ENCODE data around the gene DOCK8.
"Not testable (repeated sequence)": the region's sequence is repeated elsewhere in the genome, so short reads cannot be mapped to it uniquely, and the experiment has no call there.

Gene DOCK8

GRCh38 chr9:214648-215493, at the start of gene DOCK8:
TSS of gene DOCK8 (plus strand) at chr9:214865. CDS start at chr9:214977, 112 bp downstream.
- peak; percentile 71 for DNase-seq

- DNase-seq, result not testable (repeated sequence)
Measured at GRCh38 chr9:169757-170156, 44.9 kb upstream of the DOCK8 start.

GRCh38 chr9:178140-178825, 36.4 kb upstream of the DOCK8 start:
- peak; percentile 33 for DNase-seq

DNA sequence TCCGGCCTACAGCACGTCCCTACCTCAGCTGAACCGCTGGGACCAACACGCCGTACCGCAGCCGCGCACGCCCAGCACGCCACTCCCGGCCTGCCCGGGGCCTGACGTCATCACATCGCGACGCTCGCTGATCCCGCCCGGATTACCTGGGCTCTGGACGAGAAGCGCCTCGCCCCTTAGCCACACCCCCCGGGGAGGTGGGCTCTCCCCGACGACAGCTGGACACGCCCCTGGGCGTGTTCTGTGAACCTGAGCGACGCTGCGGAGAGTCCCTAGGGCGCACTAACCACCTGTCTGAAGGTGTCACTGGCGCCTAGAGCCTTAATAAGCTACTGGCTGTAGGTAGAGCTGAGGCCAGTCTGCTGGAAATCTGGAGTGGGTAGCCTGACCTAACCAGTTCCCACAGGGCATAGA, 35.7 kb upstream of the DOCK8 start, which contains the start of gene ZNG1A:
ZNG1A (minus strand) TSS at position 87 of the 414 bp plus-strand sequence. CDS start 87 bp downstream, outside the sequence.
- DNase-seq, result peak; percentile 89

DNA sequence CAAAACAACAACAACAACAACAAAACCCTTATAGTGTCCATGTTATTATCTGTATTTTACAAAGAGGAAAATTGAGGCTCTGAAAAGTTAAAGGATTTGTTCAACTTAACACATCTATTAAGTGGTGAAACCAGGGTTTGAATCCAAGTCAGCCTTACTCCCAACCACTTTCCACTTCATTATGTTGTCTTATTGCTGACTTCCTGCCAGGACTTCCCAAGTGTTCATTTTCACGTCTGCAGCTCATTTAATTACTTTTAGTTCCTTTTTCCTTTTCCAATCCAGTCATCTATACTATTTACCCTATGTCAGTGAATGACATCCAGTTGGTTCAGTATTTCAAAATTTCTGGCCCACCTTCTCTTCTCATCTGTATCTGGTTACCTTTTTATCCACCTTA, 15.1 kb upstream of the DOCK8 start:
- not testable (repeated sequence) for DNase-seq

GRCh38 chr9:206481-206880, 8.2 kb upstream of the DOCK8 start:
- DNase-seq, result no peak

DNA sequence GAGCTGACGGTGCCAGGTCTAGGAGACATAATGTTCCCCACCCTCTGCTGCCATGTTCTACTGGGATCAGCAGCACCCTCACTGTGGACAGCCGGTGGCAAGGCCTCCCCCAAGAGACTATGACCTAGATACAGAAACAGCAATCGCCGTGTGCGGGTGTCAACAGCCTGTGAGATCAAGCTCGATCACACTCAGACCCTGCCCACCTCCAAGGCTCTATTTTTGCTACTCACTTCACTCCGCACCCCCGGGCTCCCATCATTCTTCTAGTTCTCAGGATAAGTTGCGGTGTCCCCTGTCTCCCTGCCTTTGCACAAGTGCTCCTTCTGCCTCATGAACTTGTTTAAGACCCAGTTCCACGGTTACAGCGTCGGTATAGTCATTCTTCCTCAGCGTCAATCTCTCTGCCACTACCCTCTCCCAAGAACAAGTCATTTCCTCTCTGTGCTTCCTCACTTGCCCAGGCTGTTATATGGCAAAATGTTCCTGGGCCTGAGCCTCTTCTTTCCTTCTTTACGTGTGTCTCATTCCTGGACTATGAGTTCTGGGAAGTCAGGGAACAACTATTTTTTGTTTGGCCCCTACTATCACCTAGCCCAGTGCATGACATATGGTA, 5.4 kb upstream of the DOCK8 start:
- DNase-seq, result no peak

GRCh38 chr9:211036-211435, 3.6 kb upstream of the DOCK8 start:
- no peak for DNase-seq

GRCh38 chr9:211557-211956, 3.1 kb upstream of the DOCK8 start:
- DNase-seq, result no peak

DNA sequence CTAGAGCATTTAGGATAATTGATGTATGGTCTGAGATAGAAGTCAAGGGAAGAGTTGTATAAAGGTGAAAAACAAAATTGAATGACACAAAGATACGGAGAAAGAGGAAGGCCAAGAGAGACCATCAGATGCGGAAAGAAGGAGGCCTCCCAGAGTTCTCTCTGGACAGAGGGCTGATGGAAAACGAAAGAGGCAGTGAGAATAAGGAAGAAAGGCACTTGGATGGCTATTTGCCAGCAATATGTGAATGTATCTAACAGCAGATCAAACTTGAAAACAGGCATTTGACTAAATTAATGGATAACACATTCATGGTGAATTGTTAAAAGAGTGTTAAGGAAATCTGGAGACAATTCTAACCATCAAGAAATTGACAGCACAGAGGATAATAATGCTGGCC, 2.4 kb upstream of the DOCK8 start:
- DNase-seq, result no peak

DNA sequence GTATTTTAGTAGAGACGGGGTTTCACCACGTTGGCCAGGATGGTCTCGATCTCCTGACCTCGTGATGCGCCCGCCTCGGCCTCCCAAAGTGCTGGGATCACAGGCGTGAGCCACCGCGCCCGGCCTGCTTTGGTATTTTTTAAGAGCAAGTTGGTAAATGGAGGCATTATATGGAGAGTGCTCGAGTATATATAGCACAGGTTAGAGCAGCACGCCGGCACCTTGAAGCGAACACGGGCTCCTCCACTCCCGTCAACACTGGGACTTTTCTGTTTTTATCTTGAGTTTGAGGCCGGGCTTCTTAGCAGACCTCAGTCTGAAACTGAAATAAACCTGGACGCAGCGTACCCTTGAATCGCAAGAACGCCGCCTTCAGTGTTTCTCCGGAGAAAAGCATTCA, 764 bp upstream of the DOCK8 start:
- not testable (repeated sequence) for DNase-seq

DNA sequence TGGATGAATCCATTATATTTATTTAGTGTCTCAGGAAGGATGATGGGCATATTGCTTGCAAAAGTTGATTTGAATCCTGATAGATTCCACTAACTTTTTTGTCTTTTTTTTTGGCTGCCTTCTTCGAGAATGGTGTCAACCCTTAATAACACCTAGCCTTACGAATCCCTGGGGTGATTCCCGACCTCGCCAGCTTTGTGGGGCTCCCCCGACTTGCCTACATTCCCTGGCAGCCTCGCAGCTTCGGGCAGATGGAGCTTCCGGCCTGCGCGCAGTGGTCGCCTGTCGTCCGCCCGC, 366 bp upstream of the DOCK8 start:
- no peak for DNase-seq

GRCh38 chr9:215631-216155, 1.0 kb downstream of the DOCK8 start:
- DNase-seq, result no peak

DNA sequence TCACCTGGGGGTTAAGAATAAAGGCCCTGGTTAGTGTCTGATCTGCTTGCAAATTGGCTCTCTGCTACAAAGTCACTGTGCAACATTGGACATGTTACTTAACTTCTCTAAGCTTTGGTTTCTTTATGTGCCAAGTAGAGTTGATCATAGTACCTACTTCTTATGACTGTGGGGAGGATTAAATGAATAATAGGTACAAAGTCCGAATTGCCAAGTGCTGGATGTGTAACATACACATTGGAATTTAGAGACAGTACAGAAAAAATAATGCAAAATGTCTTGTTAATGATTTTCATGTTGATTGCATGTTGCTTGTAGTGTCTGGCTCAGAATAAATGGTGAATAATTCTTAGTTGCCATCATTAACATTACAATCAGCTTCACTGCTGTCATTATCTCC, 2.2 kb downstream of the DOCK8 start:
- DNase-seq, result no peak

DNA sequence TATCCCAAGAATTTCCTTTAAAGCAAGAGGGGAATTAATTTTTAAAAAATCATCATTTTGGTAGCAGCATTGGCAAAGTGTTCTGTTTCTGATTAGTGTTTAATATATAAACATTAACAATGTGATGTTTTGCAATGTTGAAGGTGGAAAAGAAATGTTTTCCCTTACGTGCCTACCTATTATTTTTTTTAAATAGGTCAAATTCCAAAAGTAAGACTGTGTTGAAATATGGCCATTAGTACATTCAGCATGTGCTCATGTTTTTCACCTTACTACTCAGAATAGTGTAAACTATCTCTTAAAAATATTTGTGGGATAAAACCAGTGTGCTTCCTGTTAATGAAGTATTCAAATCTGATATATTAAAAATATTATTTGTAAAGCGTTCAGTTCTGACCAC, 3.3 kb downstream of the DOCK8 start:
- no peak for DNase-seq

DNA sequence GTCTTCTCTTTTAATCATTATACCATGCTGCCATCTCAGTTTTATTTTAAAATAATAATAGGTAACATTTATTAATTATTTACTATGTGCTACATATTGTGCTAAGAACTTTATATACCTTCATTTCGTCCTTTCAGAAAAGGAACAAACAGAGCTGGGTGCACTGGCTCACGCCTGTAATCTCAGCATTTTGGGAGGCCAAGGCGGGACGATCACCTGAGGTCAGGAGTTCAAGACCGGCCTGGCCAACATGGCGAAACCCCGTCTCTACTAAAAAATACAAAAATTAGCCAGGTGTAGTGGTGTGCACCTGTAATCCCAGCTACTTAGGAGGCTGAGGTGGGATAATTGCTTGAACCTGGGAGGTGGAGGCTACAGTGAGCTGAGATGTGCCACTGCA, 4.4 kb downstream of the DOCK8 start:
- DNase-seq, result not testable (repeated sequence)

- no peak for DNase-seq
Measured at GRCh38 chr9:219670-220365, 5.2 kb downstream of the DOCK8 start.

DNA sequence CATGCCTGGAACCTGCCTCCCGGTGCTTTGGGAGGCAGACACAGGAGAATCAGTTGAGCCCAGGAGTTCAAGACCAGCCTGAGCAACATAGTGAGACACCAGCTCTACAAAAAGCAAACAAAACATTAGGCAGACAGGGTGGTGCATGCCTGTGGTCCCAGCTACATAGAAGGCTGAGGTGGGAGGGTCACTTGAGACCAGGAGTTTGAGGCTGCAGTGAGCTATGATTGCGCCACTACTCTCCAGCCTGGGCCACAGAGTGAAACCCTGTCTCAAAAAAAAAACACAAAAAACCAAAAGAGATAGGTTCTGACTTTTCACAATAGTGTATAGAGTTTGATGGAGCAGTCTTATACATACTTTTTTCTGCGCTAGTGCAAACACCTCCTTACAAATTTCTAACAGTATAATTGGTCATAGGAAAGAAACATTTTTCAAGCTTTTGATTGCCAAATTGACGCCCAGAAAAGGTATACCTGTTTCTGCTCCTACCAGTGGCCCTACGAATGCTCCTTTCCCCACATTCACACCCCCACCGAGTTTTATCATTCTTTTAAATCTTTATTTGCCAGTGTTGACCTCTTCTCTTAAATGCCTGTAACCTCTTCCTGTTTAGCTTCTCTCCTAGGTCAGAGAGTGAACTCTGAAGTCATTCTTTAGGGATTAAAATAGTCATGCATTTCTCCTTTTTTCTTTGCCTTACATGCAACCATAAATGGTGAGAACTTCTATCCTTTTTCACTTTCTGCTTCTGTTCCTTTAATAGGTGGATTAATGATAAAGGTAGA, 7.5 kb downstream of the DOCK8 start:
- DNase-seq, result no peak

DNA sequence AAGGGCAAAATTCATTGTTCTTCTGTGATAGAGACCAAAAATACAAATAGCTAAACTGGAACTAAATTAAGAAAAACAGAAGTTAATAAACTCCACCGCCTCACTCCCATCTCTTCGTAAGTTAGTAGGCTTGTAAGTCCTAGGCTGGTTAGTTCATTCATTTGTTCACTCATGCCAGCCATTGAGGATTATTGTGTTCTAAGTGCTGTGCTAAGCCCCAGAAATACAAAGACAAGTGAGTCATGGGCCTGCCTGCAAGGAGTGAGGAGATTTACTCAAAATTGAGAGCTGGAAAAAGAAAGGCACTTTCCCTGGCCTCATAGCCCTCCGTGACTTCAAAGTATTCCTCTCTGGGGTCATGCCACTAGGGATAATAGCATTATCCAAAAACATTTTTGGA, 8.5 kb downstream of the DOCK8 start:
- DNase-seq, result no peak

GRCh38 chr9:224026-224425, 9.4 kb downstream of the DOCK8 start:
- no peak for DNase-seq

DNA sequence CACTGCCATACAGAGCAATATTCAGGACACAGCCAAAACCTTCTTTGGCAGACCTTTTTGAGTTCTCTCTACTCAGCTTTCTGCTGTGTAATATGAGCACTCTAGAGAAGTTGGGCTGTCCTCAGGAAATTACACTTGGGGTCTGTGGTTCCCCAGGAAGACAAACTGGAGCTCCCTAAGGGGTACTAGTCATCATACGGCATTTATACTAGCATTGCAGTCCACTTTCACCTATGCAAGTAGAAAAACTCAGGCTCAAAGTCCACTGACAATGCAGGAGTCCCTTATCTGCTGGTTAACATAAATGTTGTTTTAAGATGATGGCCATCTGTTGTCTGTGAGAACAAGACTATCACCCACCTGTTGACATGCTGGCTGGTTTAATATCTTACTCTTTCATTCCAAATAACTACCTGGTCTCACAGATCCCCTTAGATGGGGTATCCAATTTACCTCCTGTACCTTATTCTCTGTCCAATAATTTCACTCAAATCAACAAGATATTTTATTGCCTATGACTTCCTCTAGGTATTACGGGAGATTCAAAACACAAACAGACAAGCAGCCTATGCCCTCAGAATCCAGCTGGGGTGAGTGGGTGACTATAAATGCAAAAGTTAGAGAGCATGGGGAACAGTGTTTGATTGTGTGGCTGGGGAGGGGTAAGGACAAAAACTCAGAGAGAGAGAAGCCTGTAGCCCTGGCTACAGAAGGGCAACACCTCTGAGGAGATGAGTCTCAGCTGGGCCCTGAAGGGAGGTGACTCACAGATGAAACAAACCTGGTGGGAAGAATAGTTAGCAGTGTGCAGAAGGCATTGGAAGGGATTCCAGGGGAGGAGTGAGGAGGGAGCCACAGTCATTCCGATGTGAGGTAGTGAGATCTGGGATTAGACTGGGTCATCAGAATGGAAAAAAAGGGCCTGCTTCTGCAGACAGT, 10.2 kb downstream of the DOCK8 start:
- DNase-seq, result no peak

All from activated CD4-positive, CD25-positive, alpha-beta regulatory T cell treated with anti-CD3 and anti-CD28 coated beads, Interleukin-2, amount 50 U/mL, for 72 hours (primary cell).